Globus pallidus (tissue), 1 donor: ENCODE data around the gene MTHFD2L.
"Not testable (repeated sequence)": the region's sequence is repeated elsewhere in the genome, so short reads cannot be mapped to it uniquely, and the experiment has no call there.

ENCODE experiments used
- DNase-seq: peaks from one replicate; pipeline ENCODE4 v3.0.0-alpha.2; 2015; ENCODE audit warnings: low spot score

Gene MTHFD2L

DNA sequence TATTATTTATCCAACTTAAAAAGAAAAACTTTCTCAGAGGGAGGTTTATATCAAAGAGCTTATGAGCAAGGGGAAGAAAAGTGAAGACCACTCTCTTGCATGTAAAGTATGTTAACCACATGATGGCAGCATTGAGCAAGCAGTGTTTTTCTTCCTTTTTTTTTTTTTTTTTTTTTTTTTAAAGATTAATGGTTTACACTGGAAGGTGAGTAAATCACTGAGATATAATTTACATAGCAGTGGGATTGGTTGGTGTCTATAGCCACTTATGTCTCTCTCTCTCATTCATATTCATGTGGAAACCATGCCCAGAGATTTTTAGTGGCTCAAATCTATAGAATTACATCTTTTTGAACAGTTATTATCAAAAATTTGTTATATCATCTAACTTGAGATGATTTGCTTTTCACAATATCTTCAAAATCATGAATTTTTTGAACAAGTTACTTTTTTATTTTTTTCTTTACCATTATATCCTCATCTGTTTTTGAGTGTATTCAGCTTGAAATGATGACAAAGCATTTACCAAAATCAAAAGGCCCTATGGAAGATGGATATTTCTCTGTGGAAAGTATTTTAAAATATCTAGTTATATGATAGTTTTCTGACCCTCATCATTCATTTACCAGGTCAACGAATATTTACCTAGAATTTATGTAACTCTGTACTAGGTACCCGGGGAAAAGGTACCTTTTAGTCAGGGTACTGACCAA, 31.6 kb downstream of the MTHFD2L start:
- peak; percentile 11 for DNase-seq

DNA sequence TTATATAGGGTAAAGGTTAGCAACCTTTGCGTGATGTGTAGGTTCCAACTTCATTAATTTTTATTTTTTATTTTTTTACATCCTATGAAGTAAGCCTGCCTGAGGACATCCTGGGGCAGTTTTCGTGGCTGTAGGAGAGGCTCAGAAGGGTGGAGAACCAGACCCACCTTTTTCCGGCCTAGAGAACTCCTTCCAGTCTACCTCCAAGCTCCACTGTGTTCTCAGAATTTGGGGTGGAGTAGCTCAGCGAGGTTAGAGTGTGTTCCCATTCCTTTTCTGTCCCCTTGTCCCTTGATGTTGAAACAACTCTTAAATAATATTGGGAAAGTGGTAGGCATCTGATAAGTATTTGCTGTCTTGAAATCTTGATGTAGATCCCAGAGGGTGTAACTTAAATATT, 32.4 kb downstream of the MTHFD2L start:
- no peak for DNase-seq

DNA sequence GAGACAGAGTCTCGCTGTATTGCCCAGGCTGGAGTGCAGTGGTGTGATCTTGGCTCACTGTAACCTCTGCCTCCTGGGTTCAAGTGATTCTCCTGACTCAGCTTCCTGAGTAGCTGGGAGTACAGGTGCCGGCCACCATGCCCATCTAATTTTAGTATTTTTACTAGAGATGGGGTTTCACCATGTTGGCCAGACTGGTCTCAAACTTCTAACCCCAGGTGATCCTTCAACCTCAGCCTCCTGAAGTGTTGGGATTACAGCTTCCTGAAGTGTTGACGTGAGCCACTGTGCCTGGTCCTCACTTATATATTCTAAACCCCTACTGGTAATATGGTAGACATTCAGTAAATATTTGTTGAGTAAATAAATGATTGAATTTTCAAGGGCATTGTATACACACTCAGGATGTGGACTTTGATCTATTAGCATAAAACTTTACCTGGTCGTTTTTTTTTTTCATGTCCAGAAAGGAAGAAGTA, 33.0 kb downstream of the MTHFD2L start:
- no peak for DNase-seq

DNA sequence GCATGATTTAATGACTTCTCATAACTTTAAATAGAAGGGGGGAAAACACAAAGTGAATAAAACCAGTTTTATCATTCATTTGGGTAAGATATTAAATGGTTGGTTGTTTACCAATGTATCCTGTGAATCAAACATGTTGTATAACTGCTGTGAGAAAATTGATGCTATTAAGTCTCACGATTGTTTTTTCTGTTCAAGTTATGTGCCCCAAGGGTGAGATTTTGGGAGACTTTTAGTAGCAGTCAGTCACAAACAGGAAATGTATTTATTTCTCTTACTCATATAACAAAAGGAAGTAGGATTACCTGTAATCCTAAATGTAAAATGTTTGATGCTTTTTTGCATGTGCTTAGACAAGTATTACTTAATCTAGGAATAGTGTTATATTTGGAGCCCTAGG, 39.2 kb downstream of the MTHFD2L start:
- no peak for DNase-seq

DNA sequence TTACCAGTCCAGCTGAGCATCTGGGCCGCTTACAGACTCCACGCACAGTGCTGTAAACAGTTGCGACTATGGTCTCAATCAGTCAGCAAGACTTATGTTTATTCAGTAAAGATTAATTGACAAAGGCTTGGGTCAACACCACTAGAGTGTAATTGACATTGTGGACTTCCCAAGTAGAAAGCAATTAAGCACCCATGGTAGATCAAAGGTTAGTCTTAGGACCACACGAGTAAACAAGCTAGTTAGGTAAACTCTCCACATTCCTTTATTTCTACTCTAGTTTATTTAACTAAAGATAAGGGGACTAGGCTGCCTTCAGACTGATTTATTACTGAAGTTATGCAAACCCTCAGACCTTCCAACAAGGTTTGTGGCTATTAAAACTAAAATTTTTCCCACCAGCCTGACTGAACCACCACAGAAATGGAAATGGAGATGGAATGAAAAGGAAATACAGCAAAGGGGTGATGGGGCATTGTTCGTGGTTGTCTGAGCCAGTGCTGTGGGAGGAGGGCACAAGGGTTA, 44.2 kb downstream of the MTHFD2L start:
- DNase-seq = no peak

DNA sequence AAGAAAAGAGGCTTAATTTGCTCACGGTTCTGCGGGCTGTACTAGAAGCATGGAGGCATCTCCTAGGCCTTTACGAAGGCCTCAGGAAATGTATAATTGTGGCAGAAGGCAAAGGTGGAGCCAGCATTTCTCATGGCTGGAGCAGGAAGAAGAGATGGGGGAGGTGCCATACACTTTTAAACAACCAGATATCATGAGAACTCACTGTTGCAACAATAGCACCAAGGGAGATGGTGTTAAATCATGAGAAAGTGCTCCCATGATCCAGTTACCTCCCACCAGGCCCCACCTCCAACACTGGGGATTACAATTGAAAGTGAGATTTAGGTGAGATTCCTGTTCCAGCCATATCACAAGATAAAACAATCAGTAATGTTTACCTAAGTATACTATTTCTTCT, 45.5 kb downstream of the MTHFD2L start:
- DNase-seq = no peak

DNA sequence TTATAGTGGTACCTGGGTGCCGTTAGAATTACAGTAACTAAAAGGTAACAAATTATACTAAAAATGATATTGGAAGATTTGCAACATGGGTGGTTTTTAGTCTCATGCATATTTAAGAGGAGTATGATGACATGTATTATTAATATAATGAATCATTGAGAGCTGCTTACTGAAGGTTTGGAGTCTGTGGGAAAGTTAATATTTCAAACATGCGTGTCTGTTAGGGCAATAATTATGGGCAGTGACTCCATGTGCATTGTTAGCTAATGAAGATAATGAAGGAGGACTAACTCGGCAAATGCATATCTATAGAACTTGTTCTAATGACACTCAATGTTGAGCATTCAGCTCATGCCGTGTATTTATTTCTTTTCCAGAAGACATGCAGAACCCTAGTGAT, 47.1 kb downstream of the MTHFD2L start:
- no peak for DNase-seq

DNA sequence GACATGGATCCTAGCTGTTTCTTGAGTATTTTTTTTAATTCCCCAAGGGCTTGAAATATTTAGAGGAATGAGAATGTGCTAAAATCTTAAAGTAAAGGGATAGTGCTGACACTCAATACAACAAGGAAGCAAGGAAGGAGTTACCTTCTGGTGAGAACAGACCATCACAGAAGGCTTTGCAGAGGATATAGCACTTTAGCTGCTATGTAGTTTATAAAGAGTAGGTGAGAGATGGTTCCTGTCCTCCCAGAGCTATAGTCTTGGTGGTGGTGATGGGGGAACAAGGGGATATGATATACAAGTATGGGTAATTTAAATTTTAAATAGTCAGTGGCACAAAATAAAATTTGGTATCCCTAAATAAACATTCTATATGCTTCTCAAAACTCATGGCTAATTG, 47.6 kb downstream of the MTHFD2L start:
- no peak for DNase-seq

DNA sequence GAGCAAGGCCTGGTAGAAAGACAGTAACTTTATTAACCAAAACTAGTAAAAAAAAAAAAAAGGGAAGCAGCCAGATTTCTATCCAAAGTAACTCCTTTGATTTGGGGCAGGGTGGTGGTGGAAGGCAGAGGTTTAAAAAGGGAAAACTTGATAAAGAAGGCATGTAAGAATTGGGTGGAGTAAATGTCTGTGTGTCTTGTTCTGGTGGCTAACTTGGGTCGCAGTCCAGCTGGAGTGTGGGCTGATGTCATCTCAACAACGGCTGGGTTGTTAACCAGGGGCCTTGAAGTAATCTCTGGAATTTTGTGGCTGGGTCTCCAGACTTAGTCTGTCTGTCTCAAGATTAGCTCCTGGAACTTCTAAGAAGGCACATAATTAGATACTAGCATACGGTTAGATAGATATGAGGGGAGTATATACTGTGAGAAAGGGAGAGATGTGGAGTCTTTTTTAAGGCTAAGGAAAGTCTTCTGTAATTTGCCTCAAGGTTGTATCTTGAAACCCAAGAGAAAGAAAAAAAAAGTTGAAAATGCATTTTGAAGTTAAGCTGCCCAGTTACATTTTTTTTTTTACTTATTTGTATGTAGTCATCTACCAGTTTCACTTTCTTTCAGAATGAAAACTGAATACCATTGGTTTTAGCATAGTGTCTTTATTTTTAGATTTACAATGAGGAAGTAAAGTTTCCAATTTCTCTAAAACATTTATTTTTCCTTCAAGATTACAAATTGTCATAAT, 48.3 kb downstream of the MTHFD2L start:
- DNase-seq = no peak

DNA sequence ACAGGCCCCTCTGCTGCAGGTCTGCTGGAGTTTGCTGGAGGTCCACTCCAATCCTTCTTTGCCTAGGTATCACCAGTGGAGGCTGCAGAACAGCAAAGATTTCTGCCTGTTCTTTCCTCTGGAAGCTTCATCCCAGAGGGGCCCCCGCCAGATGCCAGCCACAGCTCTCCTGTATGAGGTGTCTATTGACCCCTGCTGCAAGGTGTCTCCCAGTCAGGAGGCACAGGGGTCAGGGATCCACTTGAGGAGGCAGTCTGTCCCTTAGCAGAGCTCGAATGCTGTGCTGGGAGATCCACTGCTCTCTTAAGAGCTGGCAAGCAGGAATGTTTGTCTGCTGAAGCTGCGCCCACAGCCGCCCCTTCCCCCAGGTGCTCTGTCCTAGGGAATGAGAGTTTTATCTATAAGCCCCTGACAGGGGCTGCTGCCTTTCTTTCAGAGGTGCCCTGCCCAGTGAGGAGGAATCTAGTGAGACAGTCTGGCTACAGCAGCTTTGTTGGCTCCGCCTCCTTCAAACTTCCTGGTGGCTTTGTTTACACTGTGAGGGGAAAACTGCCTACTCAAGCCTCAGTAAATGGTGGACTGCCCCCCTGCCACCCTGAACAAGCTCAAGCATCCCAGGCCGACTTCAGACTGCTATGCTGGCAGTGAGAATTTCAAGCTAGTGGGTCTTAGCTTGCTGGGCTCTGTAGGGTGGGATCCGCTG, 56.7 kb downstream of the MTHFD2L start:
- DNase-seq = not testable (repeated sequence)

DNA sequence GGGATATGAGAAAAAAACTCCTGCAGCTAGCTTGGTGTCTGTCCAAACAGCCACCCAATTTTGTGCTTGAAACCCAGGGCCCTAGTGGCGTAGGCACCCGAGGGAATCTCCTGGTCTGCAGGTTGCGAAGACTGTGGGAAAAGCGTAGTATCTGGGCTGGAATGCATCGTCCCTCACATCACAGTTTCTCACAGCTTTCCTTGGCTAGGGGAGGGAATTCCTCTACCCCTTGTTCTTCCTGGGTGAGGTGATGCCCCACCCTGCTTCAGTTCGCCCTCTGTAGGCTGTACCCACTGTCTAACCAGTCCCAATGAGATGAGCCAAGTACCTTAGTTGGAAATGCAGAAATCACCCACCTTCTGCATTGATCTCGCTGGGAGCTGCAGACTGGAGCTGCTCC, 57.3 kb downstream of the MTHFD2L start:
- not testable (repeated sequence) for DNase-seq

DNA sequence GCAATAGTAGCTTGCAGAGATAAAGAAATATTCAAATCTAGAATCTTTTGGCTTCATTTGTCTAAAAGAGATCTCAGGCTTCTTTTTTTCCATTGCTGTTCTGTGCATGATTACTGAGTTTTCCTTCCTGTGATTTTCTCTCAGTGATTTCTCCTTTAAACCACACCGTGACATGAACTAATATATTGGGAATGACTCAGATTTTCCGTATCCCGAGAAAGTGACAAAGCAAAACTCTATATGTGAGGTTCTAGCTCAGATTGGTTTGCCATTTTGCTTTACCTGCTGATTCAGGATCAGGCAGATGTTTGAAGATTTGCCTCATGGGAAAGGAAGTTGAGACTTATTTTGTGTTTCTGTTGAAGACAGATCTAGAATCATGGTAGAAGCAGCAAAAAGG, 59.4 kb downstream of the MTHFD2L start:
- DNase-seq = no peak

DNA sequence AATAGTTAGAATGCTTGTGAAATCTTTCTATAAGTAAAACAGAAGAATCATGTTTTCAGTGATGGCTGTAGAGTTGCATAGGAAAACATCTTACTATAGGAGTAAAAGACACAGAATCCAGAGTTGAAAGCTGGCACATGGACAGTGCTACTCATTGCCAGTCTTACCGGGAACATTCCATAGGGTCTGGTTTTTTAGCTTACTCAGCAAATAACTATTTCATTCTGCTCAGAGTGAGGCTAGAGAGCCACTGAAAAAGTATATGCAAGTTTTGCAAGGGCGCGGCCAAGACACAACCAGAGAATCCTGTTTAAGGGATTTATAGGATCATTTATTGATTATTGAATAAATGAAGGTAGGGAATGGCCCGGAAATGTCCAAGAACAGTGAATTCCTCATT, 60.3 kb downstream of the MTHFD2L start:
- DNase-seq = no peak

DNA sequence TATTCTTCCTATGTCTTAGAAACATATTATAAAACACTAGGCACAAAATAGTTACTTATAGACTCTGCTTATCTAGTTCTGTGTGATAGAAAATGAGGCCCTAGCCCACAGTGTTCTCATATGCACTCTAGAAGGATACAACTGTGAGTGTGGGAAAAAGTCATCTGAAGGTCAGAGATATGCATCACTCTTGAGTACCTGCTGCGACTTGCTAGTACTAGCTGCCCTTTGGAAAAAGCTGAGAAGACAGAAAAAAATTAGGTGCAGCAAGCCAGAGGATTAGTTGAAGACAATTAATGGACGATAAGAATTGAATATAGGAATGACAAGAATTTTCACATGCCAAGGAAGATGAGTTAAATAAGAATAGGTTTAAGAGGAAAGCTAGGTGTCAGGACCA, 61.3 kb downstream of the MTHFD2L start:
- no peak for DNase-seq

DNA sequence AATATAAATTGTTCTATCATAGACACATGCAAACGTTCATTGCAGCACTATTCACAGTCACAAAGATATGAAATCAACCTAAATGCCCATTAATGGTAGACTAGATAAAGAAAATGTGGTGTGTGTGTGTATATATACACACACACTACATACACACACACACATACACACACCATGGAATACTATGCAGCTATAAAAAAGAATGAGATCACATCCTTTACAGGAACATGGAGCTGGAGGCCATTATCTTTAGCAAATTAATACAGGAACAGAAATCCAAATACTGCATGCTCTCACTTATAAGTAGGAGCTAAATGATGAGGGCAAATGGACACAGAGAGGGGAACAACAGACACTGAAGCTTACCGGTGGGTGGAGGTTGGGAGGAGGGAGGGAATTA, 65.2 kb downstream of the MTHFD2L start:
- no peak for DNase-seq

DNA sequence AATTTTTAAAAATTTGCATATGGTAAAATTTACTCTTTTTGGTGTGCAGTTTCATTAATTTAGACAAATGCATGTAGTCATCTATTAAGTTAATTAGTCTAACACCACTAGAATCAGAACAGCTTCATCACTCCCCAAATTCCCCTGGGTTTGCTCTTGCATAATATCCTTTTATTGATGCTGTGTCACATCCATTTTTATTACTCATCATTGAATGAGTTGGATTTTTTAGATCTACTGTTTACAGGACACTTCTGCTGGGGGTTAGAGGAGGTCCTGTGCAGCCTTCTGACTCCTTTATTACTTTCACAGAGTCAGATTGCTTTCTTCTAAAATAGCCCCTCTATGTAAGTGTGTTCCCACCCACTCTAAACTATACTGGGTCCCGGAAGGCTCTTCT, 65.9 kb downstream of the MTHFD2L start:
- no peak for DNase-seq

DNA sequence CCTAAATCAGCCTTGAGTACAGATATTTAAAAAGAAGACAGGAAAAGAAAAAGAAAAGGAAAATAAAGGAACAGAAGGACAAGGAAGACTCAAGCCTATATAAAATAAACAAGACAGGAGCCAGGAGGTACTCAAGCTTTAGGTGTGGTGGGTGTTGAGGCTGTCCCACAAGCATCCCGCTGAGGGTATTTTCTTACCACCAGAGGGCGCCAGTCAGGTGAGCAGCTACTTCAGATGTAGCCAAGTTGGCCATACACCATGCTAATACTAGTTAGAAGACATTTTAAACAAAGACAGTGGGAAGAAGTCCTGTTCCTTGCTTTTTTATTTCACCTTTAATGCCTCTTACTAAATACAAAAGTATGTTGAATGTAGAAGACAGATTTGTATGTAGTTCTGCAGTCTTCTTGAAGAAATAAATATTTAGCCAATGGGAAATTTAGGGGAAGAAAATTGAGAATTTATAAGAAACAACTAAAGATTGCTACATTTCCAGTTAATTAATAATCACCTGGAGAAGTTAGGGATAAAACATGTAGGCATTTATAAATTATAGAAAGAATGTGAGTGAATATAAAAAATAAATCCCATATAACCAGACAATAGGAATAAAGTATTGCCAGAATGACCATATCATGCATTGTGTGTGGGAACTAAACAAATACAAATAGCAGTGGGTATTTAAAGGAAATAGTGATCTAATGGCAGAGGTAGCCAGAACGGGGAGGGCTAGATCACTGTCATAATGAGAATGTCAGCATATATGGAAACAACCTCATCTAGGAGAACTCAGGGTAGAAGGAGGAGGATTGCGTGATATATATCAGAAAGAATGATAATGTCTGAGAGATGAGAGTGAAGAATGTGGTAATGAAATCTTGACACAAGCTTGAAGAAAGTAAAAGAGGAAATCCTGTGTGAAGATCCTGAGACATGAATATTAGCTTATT, 71.0 kb downstream of the MTHFD2L start:
- peak; percentile 53 for DNase-seq

DNA sequence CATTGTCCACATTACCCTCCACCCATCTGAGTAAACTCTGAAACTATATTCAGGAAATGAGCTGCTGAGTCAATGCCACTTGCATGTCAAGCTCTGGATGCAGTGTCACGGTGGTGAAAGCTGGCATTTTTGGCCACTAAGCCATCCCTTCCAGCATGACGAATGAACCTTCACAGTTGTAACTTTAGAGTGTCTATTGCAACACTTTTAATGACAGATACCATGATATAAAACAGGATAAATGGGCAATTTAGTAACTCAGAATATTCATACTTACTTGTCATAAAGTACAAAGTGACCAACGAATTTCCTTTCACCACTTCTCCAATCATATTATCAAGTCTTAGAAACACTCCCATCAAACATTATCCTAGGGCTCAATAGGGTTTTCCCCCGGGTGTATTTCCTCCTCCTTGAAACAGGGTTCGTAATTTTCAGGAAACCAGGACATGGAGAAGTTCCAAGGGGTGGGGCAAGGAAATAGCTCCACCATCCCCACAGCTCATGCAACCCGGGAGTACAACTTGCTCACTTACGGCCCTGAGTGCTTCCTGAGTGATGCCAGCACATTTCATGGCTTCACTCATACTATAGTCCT, 73.1 kb downstream of the MTHFD2L start:
- no peak for DNase-seq

DNA sequence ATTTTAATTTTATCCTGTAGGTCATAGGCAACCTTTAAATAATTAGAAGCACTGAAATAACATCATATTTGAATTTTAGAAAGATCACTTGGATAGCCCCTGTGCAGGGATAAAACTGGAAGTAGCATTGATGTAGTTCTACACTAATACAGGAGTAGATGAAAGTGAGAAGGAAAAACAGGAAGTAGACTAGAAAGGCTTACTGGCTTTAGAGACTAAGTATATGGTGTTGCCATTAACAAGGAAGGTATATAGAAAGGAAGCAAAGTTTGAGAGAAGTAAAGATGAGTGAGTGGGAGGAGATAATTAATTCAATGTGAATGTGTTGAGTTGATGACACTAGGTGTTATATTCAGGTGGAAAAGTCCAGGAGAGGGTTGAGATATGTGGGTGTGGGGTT, 77.2 kb downstream of the MTHFD2L start:
- no peak for DNase-seq

DNA sequence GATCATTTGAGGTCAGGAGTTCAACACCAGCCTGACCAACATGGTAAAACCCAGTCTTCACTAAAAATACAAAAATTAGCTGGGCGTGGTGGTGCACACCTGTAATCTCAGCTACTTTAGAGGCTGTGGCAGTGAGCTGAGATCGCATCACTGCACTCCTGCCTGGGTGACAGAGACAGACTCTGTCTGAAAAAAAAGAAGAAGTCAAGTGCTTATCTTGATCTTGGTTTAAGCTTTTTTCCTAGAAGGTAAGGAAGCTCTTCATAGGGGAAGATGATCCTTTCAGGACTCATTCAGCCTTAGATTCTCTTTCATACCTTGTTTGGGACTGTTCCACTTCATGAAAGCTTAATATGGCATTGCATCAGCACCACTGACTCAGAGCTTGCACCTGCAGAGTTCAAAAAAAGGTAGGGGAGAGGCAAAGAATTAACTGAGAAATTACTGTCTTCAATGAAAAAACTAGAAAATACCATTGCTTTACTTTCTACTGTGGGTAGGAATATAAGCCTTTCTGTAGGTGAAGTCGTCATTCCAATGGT, 79.6 kb downstream of the MTHFD2L start:
- no peak for DNase-seq

DNA sequence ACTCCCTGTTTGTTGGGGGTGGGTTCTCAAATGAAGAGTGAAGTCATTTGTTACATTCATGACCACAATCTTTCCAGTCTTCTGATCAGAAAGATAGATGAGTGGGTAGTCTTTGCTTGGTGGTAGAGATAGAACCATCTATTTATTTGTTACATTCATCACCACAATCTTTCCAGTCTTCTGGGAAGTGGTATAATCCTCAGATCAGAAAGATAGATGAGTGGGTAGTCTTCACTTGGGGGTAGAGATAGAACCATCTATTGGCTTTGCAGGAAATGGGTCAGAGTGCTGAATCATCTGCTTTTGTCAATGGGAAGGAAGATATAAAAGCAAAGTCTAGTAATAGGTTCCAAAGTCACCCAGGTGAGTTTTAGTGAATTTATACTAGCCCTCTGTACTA, 86.1 kb downstream of the MTHFD2L start:
- DNase-seq = no peak
